GM21515 (cell line): ENCODE measurements around the gene VAMP3.
"Not testable (repeated sequence)": the region's sequence is repeated elsewhere in the genome, so short reads cannot be mapped to it uniquely, and the experiment has no call there.

Source experiments
- ATAC-seq: cut with Tn5 transposase; IDR thresholded peaks from one replicate; pipeline ENCODE4 v1.9.1; 2021; ENCODE audit not compliant: unreplicated experiment

Gene VAMP3

GRCh38 chr1:7767176-7767575, 3.9 kb upstream of the VAMP3 start:
- ATAC-seq: no peak

DNA sequence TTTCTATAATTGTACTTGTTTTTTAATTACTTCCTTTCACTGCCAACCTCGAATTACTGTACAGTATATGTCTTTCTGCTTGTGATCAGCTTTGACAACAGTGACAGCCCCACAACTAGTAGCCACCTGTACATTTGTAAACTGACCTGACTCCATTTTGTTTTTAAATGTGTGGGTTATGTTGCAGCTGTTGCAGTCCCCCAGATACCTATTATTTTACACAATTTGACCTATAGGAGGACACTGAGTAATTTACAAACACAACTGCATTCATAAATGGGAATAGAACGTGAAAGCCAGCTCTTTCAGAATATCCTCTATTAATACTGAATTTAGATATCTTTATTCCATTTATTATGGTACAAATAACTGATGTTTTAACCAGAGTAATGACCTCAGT, 2.5 kb upstream of the VAMP3 start:
- ATAC-seq: no peak

DNA sequence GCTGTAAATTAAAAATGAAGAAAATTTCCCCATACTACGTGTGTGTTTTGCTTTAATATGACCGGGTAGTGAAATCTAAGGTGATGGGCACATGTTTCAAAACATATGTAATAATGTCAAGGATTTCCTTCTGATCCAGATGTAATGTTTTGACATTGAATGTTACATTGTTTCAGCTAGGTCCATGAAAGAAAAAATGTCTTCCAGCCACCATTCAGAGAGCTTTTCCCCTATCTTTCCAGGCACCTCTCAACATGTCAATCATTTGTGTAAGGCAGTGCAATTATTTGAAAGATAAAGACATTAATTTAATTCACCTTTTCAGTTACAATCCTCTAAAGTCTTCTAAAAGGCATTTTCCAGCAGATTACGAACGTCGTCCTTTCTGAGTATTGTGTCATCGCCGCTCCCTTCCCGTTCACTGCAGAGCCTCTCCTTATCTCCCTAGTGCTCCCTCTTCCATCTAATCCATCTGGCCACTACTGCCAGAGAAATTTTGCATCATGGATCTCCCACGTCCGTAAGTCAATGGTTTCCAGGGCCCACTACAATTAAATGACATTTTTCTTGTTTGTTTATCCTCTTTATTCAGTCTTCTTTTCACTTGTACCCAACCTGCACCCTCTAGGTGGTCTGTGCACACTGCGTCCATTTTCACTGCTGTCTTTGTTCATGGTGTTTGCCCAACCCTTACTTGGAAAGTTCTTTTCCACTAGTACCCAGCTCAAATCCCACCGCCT, 1.3 kb upstream of the VAMP3 start:
- ATAC-seq: no peak

GRCh38 chr1:7770669-7770996, 463 bp upstream of the VAMP3 start:
- peak; percentile 8 for ATAC-seq

DNA sequence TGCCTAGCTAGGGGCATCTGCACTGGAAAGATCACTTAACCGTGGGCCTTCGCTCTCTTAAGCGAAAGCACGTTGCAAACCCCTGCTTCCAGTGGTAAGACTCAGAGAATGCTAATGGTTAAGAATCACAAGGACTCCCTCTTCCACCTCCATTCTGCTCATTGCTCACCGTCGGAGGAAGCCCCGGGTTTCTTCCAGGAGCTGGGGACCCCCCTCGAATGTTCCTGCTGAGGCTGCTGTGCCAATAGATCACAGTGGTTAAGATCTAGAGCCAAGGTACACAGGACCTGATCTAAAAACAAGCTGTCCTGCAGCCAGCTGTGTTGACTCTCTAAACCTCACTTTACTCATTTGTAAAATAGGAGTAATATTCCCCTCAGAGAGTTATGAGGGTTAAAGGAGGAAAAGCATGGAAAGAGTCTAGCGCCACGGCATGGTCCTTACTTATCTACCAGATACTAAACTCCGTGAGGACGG, 765 bp downstream of the VAMP3 start:
- no peak for ATAC-seq

- no peak for ATAC-seq
These were observed 6.5 kb downstream of the VAMP3 start for GRCh38 chr1:7777591-7777990.

- no peak for ATAC-seq
These were observed 7.1 kb downstream of the VAMP3 start for GRCh38 chr1:7778133-7778628.

DNA sequence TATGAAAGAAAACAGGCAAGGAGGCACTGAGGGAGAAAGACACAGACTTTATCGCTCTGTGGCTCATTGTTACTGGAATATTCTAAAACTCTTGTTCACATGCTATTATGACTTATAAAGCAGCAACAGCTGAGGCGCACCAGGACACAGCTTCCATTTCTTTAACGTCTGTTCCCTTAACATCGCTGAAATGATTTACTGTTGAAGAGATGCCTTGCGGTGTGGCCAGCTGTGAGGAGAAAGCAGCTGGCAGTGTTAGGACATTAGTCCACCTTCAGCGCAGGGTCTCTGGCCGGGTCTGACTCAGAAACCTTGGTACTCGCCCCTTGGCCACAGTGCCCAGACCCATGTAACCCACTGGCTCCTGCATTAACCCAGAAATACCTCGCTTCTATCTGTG, 9.9 kb downstream of the VAMP3 start:
- no peak for ATAC-seq

DNA sequence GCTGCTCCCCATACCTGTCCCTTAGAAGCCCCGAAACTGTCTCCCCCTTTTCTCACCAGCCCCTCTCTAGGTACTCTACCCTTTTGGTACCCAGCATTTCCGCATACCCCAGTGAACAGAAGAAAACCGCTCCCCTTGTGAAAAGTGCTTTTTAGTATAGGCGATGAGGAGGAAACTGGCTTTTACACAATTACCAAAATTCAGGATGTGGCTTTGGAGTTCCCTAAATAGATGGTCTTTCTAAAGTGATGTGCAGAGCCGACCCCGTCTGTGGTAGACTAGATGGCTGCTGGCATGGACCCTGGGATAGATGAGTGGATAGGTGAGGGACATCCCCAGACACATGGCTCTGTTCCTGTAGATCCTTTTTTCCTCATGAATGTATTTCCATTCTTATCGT, 10.4 kb downstream of the VAMP3 start:
- ATAC-seq: no peak

- ATAC-seq: no peak
These were observed 10.9 kb downstream of the VAMP3 start for GRCh38 chr1:7781923-7782495.

DNA sequence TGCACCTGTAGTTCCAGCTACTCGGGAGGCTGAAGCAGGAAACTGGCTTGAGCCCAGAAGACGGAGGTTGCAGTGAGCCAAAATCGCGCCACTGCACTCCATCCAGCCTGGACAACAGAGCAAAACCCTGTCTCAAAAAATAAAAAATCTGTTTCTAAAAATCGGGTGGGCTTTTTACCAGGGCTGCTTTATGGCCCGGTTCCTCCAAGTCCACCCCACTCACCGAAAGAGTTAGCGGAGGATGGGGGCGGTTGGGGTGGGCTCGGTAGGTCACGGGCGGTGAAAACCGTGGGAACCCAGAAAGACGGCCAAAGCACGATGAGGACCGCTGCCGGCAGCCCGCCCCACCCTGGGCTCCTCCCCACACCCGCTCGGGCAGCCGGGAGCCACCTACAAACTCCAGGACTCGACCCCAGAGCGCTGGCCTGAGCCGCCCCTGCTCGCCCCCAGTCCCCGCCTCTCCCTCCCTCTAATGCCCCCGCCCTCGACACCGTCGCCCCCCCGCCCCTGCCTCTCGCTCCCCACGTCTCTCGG, 12.1 kb downstream of the VAMP3 start:
- no peak for ATAC-seq

DNA sequence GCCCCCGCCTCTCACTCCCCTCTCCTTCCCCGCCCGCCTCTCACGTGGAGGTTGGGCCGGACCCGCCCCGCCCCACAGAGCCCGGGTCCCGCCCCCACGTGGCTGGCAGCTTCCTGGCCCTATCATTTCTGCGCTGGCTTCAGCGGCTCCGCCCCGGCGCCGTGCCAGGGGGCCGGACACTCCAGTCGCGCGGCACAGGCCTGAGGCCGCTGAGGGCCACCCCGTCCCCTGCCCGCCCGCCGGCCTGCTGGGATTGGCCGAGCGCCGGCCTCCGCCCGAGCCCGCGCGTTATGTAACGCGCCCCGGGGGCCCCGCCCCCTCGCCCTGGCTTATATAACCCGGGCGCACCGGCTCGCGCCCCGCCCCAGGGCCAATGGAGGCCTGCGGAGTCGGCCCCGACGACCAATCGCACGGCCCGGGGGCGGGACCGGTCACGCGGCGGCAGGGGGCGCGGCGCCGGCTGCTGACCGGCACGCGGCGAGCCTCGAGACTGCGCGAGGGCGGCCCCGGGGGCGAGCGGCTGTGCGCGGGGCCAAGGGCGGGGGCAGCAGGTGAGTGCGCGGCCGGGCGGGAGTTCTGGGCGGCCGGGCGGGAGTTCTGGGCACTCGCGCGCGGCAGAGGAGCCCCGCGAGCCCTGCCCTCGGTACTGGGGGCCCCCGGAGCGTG, 12.9 kb downstream of the VAMP3 start, which contains the start of gene PER3:
Gene PER3, plus strand, starts transcription at position 466 of the 666 bp plus-strand sequence. CDS start 587 bp downstream, outside the sequence.
- peak; percentile 89 for ATAC-seq

DNA sequence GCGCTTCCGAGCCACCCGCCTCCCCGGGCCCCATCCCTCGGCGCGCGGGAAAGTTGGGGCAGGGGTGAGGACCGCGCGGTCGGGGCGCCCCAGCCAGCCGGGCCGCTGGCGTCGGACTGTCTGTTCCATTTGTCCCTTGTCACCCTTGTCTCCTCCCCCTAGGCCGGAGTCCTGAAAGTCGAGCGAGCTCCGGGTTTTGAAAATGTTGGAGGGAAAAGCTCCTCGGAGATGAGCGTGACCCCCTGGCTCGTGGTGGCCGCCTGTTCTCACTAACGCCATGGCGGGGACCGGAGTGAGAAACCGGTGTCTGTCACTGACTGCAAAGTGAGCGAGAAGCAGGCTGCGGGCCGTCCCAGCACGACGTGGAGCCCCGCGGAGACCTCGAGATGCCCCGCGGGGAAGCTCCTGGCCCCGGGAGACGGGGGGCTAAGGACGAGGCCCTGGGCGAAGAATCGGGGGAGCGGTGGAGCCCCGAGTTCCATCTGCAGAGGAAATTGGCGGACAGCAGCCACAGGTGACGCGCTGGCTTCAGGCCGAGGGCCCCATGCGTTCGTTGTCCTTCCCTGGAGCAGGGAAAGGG, 13.5 kb downstream of the VAMP3 start:
- no peak for ATAC-seq

GRCh38 chr1:7785108-7785507, 14.0 kb downstream of the VAMP3 start:
- no peak for ATAC-seq

DNA sequence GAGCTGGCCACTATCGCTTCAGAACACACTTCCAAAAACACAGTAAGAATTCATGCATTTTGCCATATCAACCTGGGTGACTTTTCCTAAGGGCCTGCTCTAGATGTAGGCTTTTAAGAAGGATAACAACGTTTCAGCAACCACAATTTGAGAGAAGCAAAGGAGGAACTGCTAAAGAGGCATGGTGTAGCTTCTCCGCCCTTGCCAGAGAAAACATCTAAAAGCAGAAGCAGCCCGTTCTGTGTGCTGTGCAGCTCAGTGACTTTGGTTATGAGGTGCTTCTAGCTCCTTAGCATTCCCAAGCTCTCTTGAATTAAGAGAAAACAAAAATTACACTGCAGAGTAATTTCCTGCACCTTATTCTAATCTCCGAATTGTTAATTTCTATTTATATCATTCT, 15.7 kb downstream of the VAMP3 start:
- ATAC-seq: no peak

DNA sequence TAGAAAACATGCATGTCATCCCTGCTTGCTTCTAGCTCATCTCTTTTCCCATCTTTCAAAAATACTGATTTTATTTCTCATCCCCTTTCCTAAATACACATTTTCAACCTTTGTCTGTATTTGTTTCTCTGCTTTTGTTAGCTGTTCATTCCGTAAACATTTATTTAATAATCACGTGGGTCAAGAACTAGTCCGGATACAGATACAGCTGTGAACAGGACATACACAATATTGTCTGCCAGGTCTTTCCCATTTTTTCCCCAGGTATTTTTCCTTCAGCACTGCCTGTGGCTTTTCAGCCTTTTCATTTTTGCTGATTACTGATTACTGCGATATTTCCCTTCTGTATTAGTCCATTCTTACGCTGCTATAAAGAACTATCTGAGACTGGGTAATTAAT, 18.7 kb downstream of the VAMP3 start:
- ATAC-seq: no peak

GRCh38 chr1:7791027-7791426, 19.9 kb downstream of the VAMP3 start:
- ATAC-seq: not testable (repeated sequence)

GRCh38 chr1:7795406-7795805, 24.3 kb downstream of the VAMP3 start:
- no peak for ATAC-seq

- no peak for ATAC-seq
These were observed 34.4 kb downstream of the VAMP3 start for GRCh38 chr1:7805460-7805859.

DNA sequence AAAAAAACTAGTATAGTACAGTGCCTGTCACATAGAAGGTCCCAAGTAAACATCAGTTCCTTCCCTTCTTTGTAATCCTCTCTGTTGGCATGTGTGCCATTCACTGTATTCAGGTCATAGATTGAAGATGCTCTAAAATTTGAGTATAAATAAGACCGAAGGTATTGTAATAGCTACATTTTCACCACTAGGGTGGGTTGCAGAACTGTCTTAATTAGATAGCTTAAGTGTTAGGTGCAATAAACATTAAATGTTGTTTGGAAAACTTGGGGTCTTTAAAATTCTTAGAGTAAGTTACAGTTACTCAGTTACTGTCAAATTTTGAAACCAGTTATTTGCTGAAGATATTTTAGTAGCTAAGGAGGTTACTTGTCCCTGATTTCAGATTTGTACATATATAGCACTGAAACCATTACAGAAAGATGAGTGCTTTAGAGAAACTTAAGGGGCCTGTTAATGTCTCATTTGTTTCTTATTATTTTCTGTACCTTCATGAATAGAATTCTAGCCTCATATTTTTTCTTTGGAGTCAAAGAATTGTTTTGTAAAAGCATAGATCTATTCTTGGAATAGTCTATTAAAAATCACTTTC, 37.3 kb downstream of the VAMP3 start:
- ATAC-seq: no peak

- no peak for ATAC-seq
These were observed 38.6 kb downstream of the VAMP3 start for GRCh38 chr1:7809742-7810141.
